Caco-2 (cell line): ENCODE results near the gene MBNL2. TPM values are rescaled to one million over a fixed set of nuclear protein-coding genes. Genes with fewer than 3 reads are reported as not detected.

ENCODE experiments used
- BruUV-seq: library from RNA; stranded (reverse); fragments of 400-500 nt; replicated peaks from 2 replicates; lab custom pipeline; 2021; lab: Mats Ljungman, UMichigan
- CTCF ChIA-PET: fragments of 300-600 bp; sonication (Branson Sonifier 250); formaldehyde crosslinking; loops from one replicate; lab custom pipeline; 2022; ENCODE audit warnings: antibody characterized with exemption; lab: Charles Lee
- POLR2A ChIA-PET: fragments of 300-600 bp; sonication (Branson Sonifier 250); formaldehyde crosslinking; loops from one replicate; lab custom pipeline; 2022; ENCODE audit warnings: antibody characterized with exemption; lab: Charles Lee
- DNase-seq, 2 experiments: peaks; one replicate each; pipeline versions ENCODE4 v3.0.0 to v3.0.0-alpha.2; 2020 to 2022
- H3K27me3 ChIP-seq: replicated peaks from 2 replicates; pipeline ENCODE4 v1.6.0; 2011; ENCODE audit warnings: low read length; ENCODE audit not compliant: control insufficient read depth, insufficient read depth
- H3K36me3 ChIP-seq: 2 replicates; pipeline ENCODE4 v1.5.1; 2011; ENCODE audit warnings: low read length; ENCODE audit not compliant: control insufficient read depth, insufficient read depth
- H3K4me1 ChIP-seq: fragments of 250-450 bp; sonication (Bioruptor Pico); 2 replicates; pipeline ENCODE4 v1.5.1; 2020; ENCODE audit warnings: mild to moderate bottlenecking
- H3K4me3 ChIP-seq: 2 replicates; pipeline ENCODE4 v1.5.1; 2011; ENCODE audit warnings: low read depth, mild to moderate bottlenecking, control low read depth, low read length
- H3K9me3 ChIP-seq: fragments of 250-450 bp; sonication (Bioruptor Pico); 2 replicates; pipeline ENCODE4 v1.5.1; 2020; ENCODE audit warnings: mild to moderate bottlenecking, moderate library complexity
- H3K27ac Mint-ChIP-seq: one replicate; pipeline ENCODE4 v1.8.0; 2022; ENCODE audit warnings: mixed read lengths; ENCODE audit not compliant: unreplicated experiment
- H3K27me3 Mint-ChIP-seq: one replicate; pipeline ENCODE4 v1.8.0; 2022; ENCODE audit warnings: mixed read lengths; ENCODE audit not compliant: insufficient read depth, unreplicated experiment
- H3K36me3 Mint-ChIP-seq: one replicate; pipeline ENCODE4 v1.8.0; 2022; ENCODE audit warnings: mild to moderate bottlenecking, mixed read lengths; ENCODE audit not compliant: insufficient read depth, unreplicated experiment
- H3K4me1 Mint-ChIP-seq: one replicate; pipeline ENCODE4 v1.8.0; 2022; ENCODE audit warnings: low read depth, mixed read lengths; ENCODE audit not compliant: unreplicated experiment
- H3K4me3 Mint-ChIP-seq: one replicate; pipeline ENCODE4 v1.8.0; 2022; ENCODE audit warnings: mild to moderate bottlenecking, moderate library complexity, mixed read lengths; ENCODE audit not compliant: unreplicated experiment
- H3K9me3 Mint-ChIP-seq: one replicate; pipeline ENCODE4 v1.8.0; 2022; ENCODE audit warnings: mixed read lengths; ENCODE audit not compliant: unreplicated experiment
- intact Hi-C: fragments of 100-400 bp; cut with micrococcal nuclease; formaldehyde crosslinking; loops from one replicate; pipeline ENCODE4 v1.10.0; 2022; ENCODE audit not compliant: unreplicated experiment
- total RNA-seq: library from RNA; stranded (reverse); gene quantifications from 2 replicates; pipeline ENCODE4 v1.2.3, GENCODE V29; 2022
- TF ChIP-seq, protein P1 (sequence below), 2 experiments: fragments of 200-600 bp in 1 of 2; IDR thresholded peaks; 1 replicate in 1 of 2; 2 replicates in 1 of 2; pipeline versions ENCODE4 v1.5.1 to v1.8.0; 2011 to 2022; ENCODE audit warnings: antibody characterized with exemption in 1 of 2, control low read depth in 1 of 2, inconsistent platforms in 1 of 2, low read depth in 1 of 2, low read length in 1 of 2, mild to moderate bottlenecking in 1 of 2, moderate library complexity in 1 of 2; ENCODE audit not compliant: insufficient read depth in 1 of 2, severe bottlenecking in 1 of 2, unreplicated experiment in 1 of 2

Gene MBNL2
- total RNA-seq, 1 experiment from 2014 or later, result 41.6 TPM

DNA sequence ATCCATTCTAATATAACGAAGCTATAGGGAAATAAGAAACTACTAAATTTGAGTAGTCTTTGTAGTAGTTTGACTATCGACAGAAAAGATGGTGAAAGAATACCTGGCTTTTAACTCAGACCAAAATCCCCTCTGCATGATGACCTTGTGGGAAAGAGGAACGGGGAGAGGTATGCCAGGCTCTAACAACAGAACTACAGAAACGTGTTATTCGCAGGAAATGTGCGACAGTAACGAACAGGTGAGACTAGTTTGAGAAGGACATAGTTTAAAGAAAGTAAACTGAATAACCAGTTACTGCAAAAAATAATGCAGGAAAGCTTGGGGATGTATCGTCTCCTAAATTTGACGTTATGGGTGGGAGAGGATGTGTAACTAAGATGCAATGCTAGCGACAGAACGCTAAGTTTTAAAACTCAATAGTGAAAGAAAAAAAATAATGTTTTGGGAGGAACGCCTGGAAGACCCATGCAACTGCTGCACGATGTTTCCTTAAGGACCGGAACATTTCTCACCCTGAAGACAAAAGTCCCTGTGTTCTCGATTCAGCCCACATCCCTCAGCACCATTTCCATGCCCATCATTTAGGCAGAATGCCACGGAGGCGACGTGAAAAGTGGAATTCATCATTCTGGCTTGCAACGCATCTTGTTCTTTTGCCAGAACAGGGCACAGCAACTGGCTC is 210.2 kb downstream of the MBNL2 start:
- BruUV-seq, result TSS peak; percentile 50
- Histone ChIP-seq H3K4me1 (peaks cover 7% of the 10 kb centered on the region; the same call in 1 of the 2 replicates), H3K36me3 (no peaks in the 10 kb centered on the region), H3K27me3 (no peaks in the 10 kb centered on the region), H3K4me3 (peak overlapping the region; percentile 59), H3K9me3 (no peaks in the 10 kb centered on the region)
- POLR2A ChIA-PET, result interaction anchor here (0.6 to 1.4 kb wide), 6 partner anchors 16 to 678 kb away, joined by 3 to 10 read pairs (median 4); no protein-coding TSS in a partner anchor
- H3K4me3 Mint-ChIP-seq, result peak overlapping the region; percentile 94
- no peaks in the 10 kb centered on the region for H3K9me3 Mint-ChIP-seq
- intact Hi-C loops, result loop anchor here (1.0 to 5.0 kb wide), 6 partner anchors 9 to 1380 kb away; partner anchors contain the start of gene UGGT2
- peaks cover 17% of the 10 kb centered on the region for H3K36me3 Mint-ChIP-seq
- no peaks in the 10 kb centered on the region for H3K4me1 Mint-ChIP-seq
- no peak for DNase-seq
- H3K27ac Mint-ChIP-seq, result peak overlapping the region; percentile 98
- CTCF ChIA-PET, result interaction anchor here (0.6 to 2.1 kb wide), 11 partner anchors 8 to 1756 kb away, joined by 3 to 7 read pairs (median 5); partner anchors contain the start of gene MBNL2
- TF ChIP-seq, protein P1, sequence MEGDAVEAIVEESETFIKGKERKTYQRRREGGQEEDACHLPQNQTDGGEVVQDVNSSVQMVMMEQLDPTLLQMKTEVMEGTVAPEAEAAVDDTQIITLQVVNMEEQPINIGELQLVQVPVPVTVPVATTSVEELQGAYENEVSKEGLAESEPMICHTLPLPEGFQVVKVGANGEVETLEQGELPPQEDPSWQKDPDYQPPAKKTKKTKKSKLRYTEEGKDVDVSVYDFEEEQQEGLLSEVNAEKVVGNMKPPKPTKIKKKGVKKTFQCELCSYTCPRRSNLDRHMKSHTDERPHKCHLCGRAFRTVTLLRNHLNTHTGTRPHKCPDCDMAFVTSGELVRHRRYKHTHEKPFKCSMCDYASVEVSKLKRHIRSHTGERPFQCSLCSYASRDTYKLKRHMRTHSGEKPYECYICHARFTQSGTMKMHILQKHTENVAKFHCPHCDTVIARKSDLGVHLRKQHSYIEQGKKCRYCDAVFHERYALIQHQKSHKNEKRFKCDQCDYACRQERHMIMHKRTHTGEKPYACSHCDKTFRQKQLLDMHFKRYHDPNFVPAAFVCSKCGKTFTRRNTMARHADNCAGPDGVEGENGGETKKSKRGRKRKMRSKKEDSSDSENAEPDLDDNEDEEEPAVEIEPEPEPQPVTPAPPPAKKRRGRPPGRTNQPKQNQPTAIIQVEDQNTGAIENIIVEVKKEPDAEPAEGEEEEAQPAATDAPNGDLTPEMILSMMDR (IDR thresholded peaks at IDR 0.05; ENCODE audit: insufficient read depth in 1 of 2, low read depth in 1 of 2, low read length in 1 of 2, severe bottlenecking in 1 of 2, unreplicated experiment in 1 of 2), result no peak
- peaks cover 6% of the 10 kb centered on the region for H3K27me3 Mint-ChIP-seq

DNA sequence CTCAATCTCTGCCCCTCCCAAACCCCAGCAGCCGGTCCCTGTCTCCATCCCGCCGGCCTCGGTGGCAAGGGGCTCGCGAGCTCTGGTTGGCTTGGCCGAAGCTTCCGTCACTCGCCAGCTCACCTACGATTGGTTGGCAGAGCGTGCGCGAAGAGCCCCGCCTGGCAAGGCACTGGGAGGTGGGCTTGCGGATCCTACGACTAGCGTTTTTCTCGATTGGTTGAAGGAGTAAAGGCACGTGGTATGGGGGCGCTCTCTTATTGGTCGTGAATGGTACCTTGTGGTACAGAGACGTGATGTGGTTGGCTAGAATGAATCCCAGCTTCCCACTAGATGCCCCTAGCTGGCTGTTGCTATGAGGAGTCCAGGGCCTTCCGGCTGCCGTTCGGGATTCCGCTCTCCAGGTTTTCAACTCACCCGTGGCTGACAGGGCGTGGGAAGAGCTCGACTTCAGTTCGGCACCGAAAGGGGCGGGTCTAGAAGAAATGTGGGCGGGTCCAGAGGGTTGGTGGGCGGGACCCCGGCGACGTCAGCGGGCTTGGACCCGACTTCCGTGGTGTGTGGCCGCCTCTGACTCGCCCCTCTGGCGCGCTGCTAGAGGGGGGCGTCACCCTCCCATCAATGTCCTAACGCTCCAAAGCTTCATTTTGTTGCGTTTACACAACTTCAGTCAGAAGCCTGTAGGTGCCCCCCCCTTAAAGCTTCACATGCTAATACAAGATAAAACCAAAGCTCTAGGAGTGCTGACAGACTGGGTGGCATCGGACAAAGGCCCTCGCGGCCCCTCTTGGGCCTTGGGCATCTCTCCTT is 211.0 kb downstream of the MBNL2 start:
- H3K4me3 Mint-ChIP-seq, result peak overlapping the region; percentile 94
- H3K9me3 Mint-ChIP-seq, result no peaks in the 10 kb centered on the region
- TF ChIP-seq, protein P1 (IDR thresholded peaks at IDR 0.05; ENCODE audit: insufficient read depth in 1 of 2, low read depth in 1 of 2, low read length in 1 of 2, severe bottlenecking in 1 of 2, unreplicated experiment in 1 of 2), result no peak
- Histone ChIP-seq H3K4me3 (peak overlapping the region; percentile 59), H3K36me3 (no peaks in the 10 kb centered on the region), H3K27me3 (no peaks in the 10 kb centered on the region), H3K9me3 (no peaks in the 10 kb centered on the region), H3K4me1 (peaks cover 7% of the 10 kb centered on the region; the same call in 1 of the 2 replicates)
- H3K36me3 Mint-ChIP-seq, result peaks cover 17% of the 10 kb centered on the region
- no TSS peak for BruUV-seq
- intact Hi-C loops, result loop anchor here (1.0 to 5.0 kb wide), 7 partner anchors 10 to 1380 kb away; partner anchors contain the start of gene UGGT2
- CTCF ChIA-PET, result interaction anchor here (0.6 to 2.1 kb wide), 11 partner anchors 9 to 1757 kb away, joined by 3 to 7 read pairs (median 5); partner anchors contain the start of gene MBNL2
- no peaks in the 10 kb centered on the region for H3K4me1 Mint-ChIP-seq
- peak; percentile 100 for DNase-seq
- peaks cover 6% of the 10 kb centered on the region for H3K27me3 Mint-ChIP-seq
- POLR2A ChIA-PET, result interaction anchor here (0.6 to 1.4 kb wide), 7 partner anchors 16 to 1380 kb away, joined by 3 to 10 read pairs (median 4); partner anchors contain the start of gene UGGT2
- peak overlapping the region; percentile 98 for H3K27ac Mint-ChIP-seq
